ENCODE measurements around the gene DHRS12.

The DHRS12 gene

GRCh38 chr13:51802631-51803418 lies 1.1 kb downstream of the DHRS12 start:
- peak overlapping the region; percentile 100 for H4K12ac ChIP-seq (ENCODE audit: low read depth, low read length)
- peak overlapping the region; percentile 11 for H3K9ac ChIP-seq (ENCODE audit: low read length)
- peak overlapping the region; percentile 97 for H4K91ac ChIP-seq (ENCODE audit: low read depth, low read length)
- DNase-seq: no peak
- H3K27me3 ChIP-seq (ENCODE audit: insufficient read depth, low read length): no peaks in the 10 kb centered on the region
- H2AFZ ChIP-seq (ENCODE audit: insufficient read depth, low read length, poor library complexity): peak overlapping the region; percentile 99
- H2AK5ac ChIP-seq (ENCODE audit: low read length): peak overlapping the region; percentile 83
- H4K8ac ChIP-seq (ENCODE audit: low read depth, low read length): peak overlapping the region; percentile 100
- H3K36me3 ChIP-seq (ENCODE audit: control insufficient read depth in 1 of 2, insufficient read depth in 2 of 2, low read length in 2 of 2): no peaks in the 10 kb centered on the region
- H2BK12ac ChIP-seq (ENCODE audit: low read length): peak overlapping the region; percentile 93
- H3K4ac ChIP-seq (ENCODE audit: low read depth, low read length): peak overlapping the region; percentile 72
- H3K27ac ChIP-seq (ENCODE audit: low read depth, low read length): peak overlapping the region; percentile 96
- WGBS (ENCODE audit: extremely low coverage, insufficient coverage, insufficient read length): no CpG with 5 or more reads among the region's 9 CpGs
- no peak overlapping the region for H3K23ac ChIP-seq (ENCODE audit: low read length)
- H3K14ac ChIP-seq (ENCODE audit: low read length): peak overlapping the region; percentile 100
- H3K4me1 ChIP-seq (ENCODE audit: control insufficient read depth in 1 of 2, insufficient read depth in 2 of 2, low read length in 2 of 2): peaks cover 13 to 14% of the 10 kb centered on the region in 2 experiments
- peak overlapping the region; percentile 77 for H3K4me2 ChIP-seq (ENCODE audit: low read length)
- peaks cover 13% of the 10 kb centered on the region for H3K79me1 ChIP-seq (ENCODE audit: low read length)
- peak overlapping the region; percentile 100 for H2BK5ac ChIP-seq (ENCODE audit: low read depth, low read length, poor library complexity)
- no peaks in the 10 kb centered on the region for H3K9me3 ChIP-seq (ENCODE audit: insufficient read depth, low read depth, low read length)
- peak overlapping the region; percentile 100 for H3K18ac ChIP-seq (ENCODE audit: low read length)
- H2BK120ac ChIP-seq (ENCODE audit: insufficient read depth, low read length, poor library complexity): peak overlapping the region; percentile 88
- no peak overlapping the region for H3K4me3 ChIP-seq (ENCODE audit: low read depth, low read length)
- peaks cover 8% of the 10 kb centered on the region for H3K79me2 ChIP-seq (ENCODE audit: control insufficient read depth, insufficient read depth, low read length, poor library complexity)

- H4K8ac ChIP-seq (ENCODE audit: low read depth, low read length): no peak overlapping the region
- no peak for DNase-seq
- H3K4ac ChIP-seq (ENCODE audit: low read depth, low read length): no peak overlapping the region
- H3K9me3 ChIP-seq (ENCODE audit: insufficient read depth, low read depth, low read length): no peaks in the 10 kb centered on the region
- H3K23ac ChIP-seq (ENCODE audit: low read length): no peak overlapping the region
- H4K91ac ChIP-seq (ENCODE audit: low read depth, low read length): no peak overlapping the region
- peaks cover 13% of the 10 kb centered on the region for H3K79me1 ChIP-seq (ENCODE audit: low read length)
- H2BK120ac ChIP-seq (ENCODE audit: insufficient read depth, low read length, poor library complexity): no peak overlapping the region
- no peak overlapping the region for H2AK5ac ChIP-seq (ENCODE audit: low read length)
- WGBS (ENCODE audit: extremely low coverage, insufficient coverage, insufficient read length): no CpG with 5 or more reads among the region's 7 CpGs
- H2AFZ ChIP-seq (ENCODE audit: insufficient read depth, low read length, poor library complexity): no peak overlapping the region
- H3K14ac ChIP-seq (ENCODE audit: low read length): no peak overlapping the region
- H2BK12ac ChIP-seq (ENCODE audit: low read length): no peak overlapping the region
- no peak overlapping the region for H4K12ac ChIP-seq (ENCODE audit: low read depth, low read length)
- no peak overlapping the region for H2BK5ac ChIP-seq (ENCODE audit: low read depth, low read length, poor library complexity)
- H3K4me2 ChIP-seq (ENCODE audit: low read length): no peak overlapping the region
- H3K4me1 ChIP-seq (ENCODE audit: control insufficient read depth in 1 of 2, insufficient read depth in 2 of 2, low read length in 2 of 2): peaks cover 13 to 17% of the 10 kb centered on the region in 2 experiments
- H3K79me2 ChIP-seq (ENCODE audit: control insufficient read depth, insufficient read depth, low read length, poor library complexity): peaks cover 8% of the 10 kb centered on the region
- no peak overlapping the region for H3K18ac ChIP-seq (ENCODE audit: low read length)
- no peaks in the 10 kb centered on the region for H3K27me3 ChIP-seq (ENCODE audit: insufficient read depth, low read length)
- H3K4me3 ChIP-seq (ENCODE audit: low read depth, low read length): no peak overlapping the region
- H3K36me3 ChIP-seq (ENCODE audit: control insufficient read depth in 1 of 2, insufficient read depth in 2 of 2, low read length in 2 of 2): no peaks in the 10 kb centered on the region
- H3K9ac ChIP-seq (ENCODE audit: low read length): no peak overlapping the region
- no peak overlapping the region for H3K27ac ChIP-seq (ENCODE audit: low read depth, low read length)
These were observed 2.3 kb downstream of the DHRS12 start for GRCh38 chr13:51801631-51802099.

- H2AK5ac ChIP-seq (ENCODE audit: low read length): no peak overlapping the region
- DNase-seq: no peak
- no peak overlapping the region for H3K14ac ChIP-seq (ENCODE audit: low read length)
- H4K91ac ChIP-seq (ENCODE audit: low read depth, low read length): no peak overlapping the region
- H3K79me2 ChIP-seq (ENCODE audit: control insufficient read depth, insufficient read depth, low read length, poor library complexity): peaks cover 8% of the 10 kb centered on the region
- H4K8ac ChIP-seq (ENCODE audit: low read depth, low read length): no peak overlapping the region
- no peak overlapping the region for H2BK12ac ChIP-seq (ENCODE audit: low read length)
- no peak overlapping the region for H4K12ac ChIP-seq (ENCODE audit: low read depth, low read length)
- H3K9ac ChIP-seq (ENCODE audit: low read length): no peak overlapping the region
- H3K23ac ChIP-seq (ENCODE audit: low read length): no peak overlapping the region
- H3K9me3 ChIP-seq (ENCODE audit: insufficient read depth, low read depth, low read length): no peaks in the 10 kb centered on the region
- no peak overlapping the region for H3K4me2 ChIP-seq (ENCODE audit: low read length)
- no peak overlapping the region for H3K27ac ChIP-seq (ENCODE audit: low read depth, low read length)
- H2BK5ac ChIP-seq (ENCODE audit: low read depth, low read length, poor library complexity): no peak overlapping the region
- H3K18ac ChIP-seq (ENCODE audit: low read length): no peak overlapping the region
- H3K4me1 ChIP-seq (ENCODE audit: control insufficient read depth in 1 of 2, insufficient read depth in 2 of 2, low read length in 2 of 2): peaks cover 13 to 17% of the 10 kb centered on the region in 2 experiments
- WGBS (ENCODE audit: extremely low coverage, insufficient coverage, insufficient read length): no CpG with 5 or more reads among the region's 5 CpGs
- no peak overlapping the region for H3K4ac ChIP-seq (ENCODE audit: low read depth, low read length)
- H2BK120ac ChIP-seq (ENCODE audit: insufficient read depth, low read length, poor library complexity): no peak overlapping the region
- no peaks in the 10 kb centered on the region for H3K27me3 ChIP-seq (ENCODE audit: insufficient read depth, low read length)
- peaks cover 0 to 2% of the 10 kb centered on the region in 2 experiments for H3K36me3 ChIP-seq (ENCODE audit: control insufficient read depth in 1 of 2, insufficient read depth in 2 of 2, low read length in 2 of 2)
- H3K79me1 ChIP-seq (ENCODE audit: low read length): peaks cover 13% of the 10 kb centered on the region
- no peak overlapping the region for H3K4me3 ChIP-seq (ENCODE audit: low read depth, low read length)
- no peak overlapping the region for H2AFZ ChIP-seq (ENCODE audit: insufficient read depth, low read length, poor library complexity)
These were observed 3.5 kb downstream of the DHRS12 start for GRCh38 chr13:51800486-51800885.

- Histone ChIP-seq H2AK5ac (ENCODE audit: low read length) (no peak overlapping the region), H2BK12ac (ENCODE audit: low read length) (no peak overlapping the region), H3K4me1 (ENCODE audit: control insufficient read depth in 1 of 2, insufficient read depth in 2 of 2, low read length in 2 of 2) (peaks cover 9 to 12% of the 10 kb centered on the region in 2 experiments), H3K4ac (ENCODE audit: low read depth, low read length) (no peak overlapping the region), H3K79me1 (ENCODE audit: low read length) (peaks cover 13% of the 10 kb centered on the region), H3K23ac (ENCODE audit: low read length) (no peak overlapping the region), H3K4me2 (ENCODE audit: low read length) (no peak overlapping the region), H4K12ac (ENCODE audit: low read depth, low read length) (no peak overlapping the region), H3K27ac (ENCODE audit: low read depth, low read length) (no peak overlapping the region), H2AFZ (ENCODE audit: insufficient read depth, low read length, poor library complexity) (no peak overlapping the region), H3K9me3 (ENCODE audit: insufficient read depth, low read depth, low read length) (no peaks in the 10 kb centered on the region), H3K14ac (ENCODE audit: low read length) (no peak overlapping the region), H2BK120ac (ENCODE audit: insufficient read depth, low read length, poor library complexity) (no peak overlapping the region), H4K8ac (ENCODE audit: low read depth, low read length) (no peak overlapping the region), H3K27me3 (ENCODE audit: insufficient read depth, low read length) (no peaks in the 10 kb centered on the region), H3K79me2 (ENCODE audit: control insufficient read depth, insufficient read depth, low read length, poor library complexity) (peaks cover 8% of the 10 kb centered on the region), H3K36me3 (ENCODE audit: control insufficient read depth in 1 of 2, insufficient read depth in 2 of 2, low read length in 2 of 2) (peaks cover 0 to 2% of the 10 kb centered on the region in 2 experiments), H3K9ac (ENCODE audit: low read length) (no peak overlapping the region), H2BK5ac (ENCODE audit: low read depth, low read length, poor library complexity) (no peak overlapping the region), H4K91ac (ENCODE audit: low read depth, low read length) (no peak overlapping the region), H3K18ac (ENCODE audit: low read length) (no peak overlapping the region), H3K4me3 (ENCODE audit: low read depth, low read length) (no peak overlapping the region)
- no CpG with 5 or more reads among the region's 12 CpGs for WGBS (ENCODE audit: extremely low coverage, insufficient coverage, insufficient read length)
- DNase-seq: no peak
These were observed 4.7 kb downstream of the DHRS12 start for GRCh38 chr13:51799261-51799660.
